AG10803 (cell line): ENCODE measurements around the gene VRK2.
A peak's percentile ranks its signal among the peaks of the same experiment; 100 is the strongest.

Experiments
- DNase-seq: peaks from one replicate; pipeline ENCODE4 v3.0.0; 2010; ENCODE audit warnings: low read depth
- H3K4me3 ChIP-seq: 2 replicates; pipeline ENCODE4 v1.5.1; 2011; ENCODE audit warnings: mild to moderate bottlenecking, low read length, control low read depth
- CTCF ChIP-seq: conservative IDR thresholded peaks from 2 replicates; pipeline ENCODE4 v1.5.1; 2011; ENCODE audit warnings: mild to moderate bottlenecking, low read length, control low read depth, inconsistent platforms

VRK2 gene

GRCh38 chr2:58122540-58122939 is 75.9 kb downstream of the VRK2 start:
- no peak for DNase-seq
- TF ChIP-seq CTCF = no peak
- no peak overlapping the region for H3K4me3 ChIP-seq

- no peak for TF ChIP-seq CTCF
- DNase-seq = no peak
Measured at GRCh38 chr2:58127111-58127510, 80.5 kb downstream of the VRK2 start.

GRCh38 chr2:58130238-58130637 is 83.6 kb downstream of the VRK2 start:
- peak; percentile 13 for DNase-seq
- TF ChIP-seq CTCF = no peak
- H3K4me3 ChIP-seq = no peak overlapping the region

More at GRCh38 chr2:58127111-58127510, 80.5 kb downstream of the VRK2 start:
- H3K4me3 ChIP-seq = no peak overlapping the region

- H3K4me3 ChIP-seq = no peak overlapping the region
- DNase-seq = peak; percentile 35
- peak; percentile 44 for TF ChIP-seq CTCF
Measured at GRCh38 chr2:58131191-58132011, 84.8 kb downstream of the VRK2 start.

GRCh38 chr2:58133395-58133794 is 86.8 kb downstream of the VRK2 start:
- TF ChIP-seq CTCF = no peak
- H3K4me3 ChIP-seq = no peak overlapping the region
- DNase-seq = peak; percentile 25

- no peak for DNase-seq
- H3K4me3 ChIP-seq = no peak overlapping the region
- TF ChIP-seq CTCF = no peak
Measured at GRCh38 chr2:58135861-58136260, 89.3 kb downstream of the VRK2 start.

GRCh38 chr2:58137221-58137620 is 90.6 kb downstream of the VRK2 start:
- TF ChIP-seq CTCF = no peak
- DNase-seq = peak; percentile 80
- H3K4me3 ChIP-seq = no peak overlapping the region
